T47D (cell line): Measurements from ENCODE around the gene PTPRD.

Source experiments
- DNase-seq, 2 experiments: peaks; one replicate each; pipeline versions ENCODE4 v3.0.0 to v3.0.0-alpha.2; 2011 to 2012; ENCODE audit warnings: low read depth in 1 of 2, low spot score in 1 of 2
- JUND ChIP-seq: IDR thresholded peaks from 2 replicates; pipeline ENCODE4 v1.6.1; 2012; ENCODE audit warnings: low read depth
- in situ Hi-C: cut with HindIII; loops from 2 replicates; pipeline ENCODE4 v1.10.0; 2016; ENCODE audit warnings: low sequenced_read_pairs, low pct_unique_long_range_greater_than_20kb

PTPRD gene

DNA sequence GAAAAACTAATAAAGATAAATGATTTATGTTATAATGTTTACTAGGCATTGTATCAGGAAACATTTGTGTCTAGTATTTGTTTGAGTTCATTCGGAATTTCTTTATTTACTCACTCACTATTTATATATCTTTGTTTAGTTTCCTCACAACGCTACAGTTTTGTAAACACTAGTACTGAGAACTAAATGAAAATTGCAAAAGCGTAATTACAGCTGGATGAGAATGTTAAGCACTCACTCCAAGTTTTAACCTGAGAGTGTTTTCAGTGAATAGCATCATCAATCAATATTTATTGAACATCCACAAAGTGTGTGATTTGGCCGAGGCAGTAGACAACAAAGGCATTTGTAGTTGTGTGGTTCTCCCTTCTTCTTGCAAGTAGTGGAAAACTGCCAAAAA, 1843.6 kb downstream of the PTPRD start:
- in situ Hi-C loops: no loop called here
- no peak for TF ChIP-seq JUND
- DNase-seq: no peak

DNA sequence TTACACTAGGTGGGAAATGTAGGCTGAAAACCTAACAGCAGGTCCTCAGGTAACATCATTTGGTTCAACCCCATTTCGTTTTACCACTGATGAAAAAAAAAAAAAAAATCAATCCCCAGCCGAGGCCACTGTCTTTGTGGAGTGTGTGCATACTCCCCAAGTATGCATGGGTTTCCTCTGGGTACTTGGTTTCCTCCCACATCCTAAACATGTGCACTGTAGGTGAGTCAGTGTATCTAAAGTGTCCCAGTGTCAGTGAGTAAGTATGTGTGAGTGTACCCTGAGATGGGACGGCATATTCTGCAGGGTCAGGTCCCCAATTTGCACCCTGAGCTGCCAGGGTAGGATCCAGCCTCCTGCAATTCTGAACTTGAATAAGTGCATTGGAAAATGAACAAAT, 1846.7 kb downstream of the PTPRD start:
- no peak for DNase-seq
- TF ChIP-seq JUND: no peak
- in situ Hi-C loops: no loop called here

DNA sequence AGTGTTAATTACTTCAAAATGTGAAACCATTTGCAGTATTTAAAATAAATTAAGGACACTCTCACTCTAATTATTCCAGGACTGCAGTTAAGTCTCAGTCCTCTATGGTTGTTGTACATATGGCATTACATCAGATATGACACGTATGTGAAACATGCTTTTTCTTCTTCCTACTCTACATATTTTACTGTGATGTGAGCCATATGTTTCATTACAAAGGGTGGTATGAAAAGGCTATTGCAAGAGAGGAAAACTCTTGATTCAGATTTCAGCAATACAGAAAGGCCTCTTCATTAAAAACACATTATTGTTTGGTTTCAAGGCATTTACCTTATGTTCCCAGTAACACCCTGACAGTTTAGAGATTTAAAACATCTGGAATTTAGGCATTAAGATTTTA, 1848.8 kb downstream of the PTPRD start:
- in situ Hi-C loops: no loop called here

DNA sequence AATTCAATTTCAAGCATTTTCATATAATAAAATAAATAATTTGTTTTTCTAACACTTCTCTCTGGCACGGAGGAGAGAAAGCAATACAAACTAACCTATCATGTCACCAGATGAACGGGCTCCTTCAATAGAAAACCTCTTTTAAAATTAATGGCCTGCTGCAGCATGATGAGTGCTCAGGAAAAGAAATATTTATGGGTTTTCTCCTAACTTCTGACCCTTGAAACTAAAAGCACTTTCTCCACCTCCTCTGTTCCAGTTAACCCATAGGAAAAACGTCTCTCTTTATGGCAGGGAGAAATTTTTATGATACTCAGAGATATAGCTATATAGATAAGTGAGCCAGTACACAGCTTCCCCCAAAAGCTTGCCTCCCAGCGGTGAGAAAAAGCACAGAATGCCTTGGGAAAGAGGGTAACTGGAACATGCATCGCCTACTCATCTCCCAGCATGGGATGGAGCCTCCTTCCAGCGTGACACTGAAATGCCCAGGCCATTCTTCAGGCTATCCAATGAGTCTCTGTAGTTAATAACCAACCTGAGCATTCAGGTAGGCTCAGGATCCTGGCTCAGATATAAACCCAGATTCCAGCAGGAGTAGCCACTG, 1850.2 kb downstream of the PTPRD start:
- DNase-seq: no peak
- no peak for TF ChIP-seq JUND
- in situ Hi-C loops: no loop called here

More for the DNA sequence above, 1848.8 kb downstream of the PTPRD start:
- TF ChIP-seq JUND: no peak
- DNase-seq: no peak

DNA sequence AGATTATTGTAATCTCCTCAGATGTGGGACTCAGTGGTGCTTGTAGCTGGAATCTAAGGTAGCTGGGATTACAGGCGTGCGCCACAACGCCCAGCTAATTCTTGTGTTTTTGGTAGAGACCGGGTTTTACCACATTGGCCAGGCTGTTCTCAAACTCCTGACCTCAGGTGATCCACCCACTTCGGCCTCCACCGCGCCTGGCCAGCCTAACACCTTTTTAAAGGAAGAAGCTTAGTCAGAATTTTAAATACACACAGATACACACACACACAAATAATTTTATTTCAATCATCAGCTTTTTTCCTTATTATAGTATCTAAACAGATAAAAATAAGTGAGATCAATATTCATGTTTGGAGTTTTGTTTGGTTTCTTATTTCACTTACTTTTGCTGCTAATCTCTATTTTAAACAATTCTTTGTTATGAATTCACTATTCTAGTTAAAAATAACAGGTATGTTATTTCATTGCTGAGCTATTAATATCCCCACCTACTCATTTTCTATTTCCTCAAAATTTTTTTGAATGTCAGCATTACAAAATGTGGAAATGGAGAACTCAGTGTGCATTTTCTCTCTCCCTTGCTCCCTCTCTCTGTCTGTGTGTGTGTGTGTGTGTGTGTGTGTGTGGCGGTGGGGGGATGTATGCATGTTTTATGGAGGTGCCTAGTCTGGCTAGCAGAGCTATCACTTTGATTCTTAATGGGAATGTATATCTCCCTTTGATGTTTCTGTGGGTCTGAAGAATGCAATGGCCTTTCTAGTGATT, 1852.6 kb downstream of the PTPRD start:
- in situ Hi-C loops: no loop called here
- TF ChIP-seq JUND: no peak
- no peak for DNase-seq

DNA sequence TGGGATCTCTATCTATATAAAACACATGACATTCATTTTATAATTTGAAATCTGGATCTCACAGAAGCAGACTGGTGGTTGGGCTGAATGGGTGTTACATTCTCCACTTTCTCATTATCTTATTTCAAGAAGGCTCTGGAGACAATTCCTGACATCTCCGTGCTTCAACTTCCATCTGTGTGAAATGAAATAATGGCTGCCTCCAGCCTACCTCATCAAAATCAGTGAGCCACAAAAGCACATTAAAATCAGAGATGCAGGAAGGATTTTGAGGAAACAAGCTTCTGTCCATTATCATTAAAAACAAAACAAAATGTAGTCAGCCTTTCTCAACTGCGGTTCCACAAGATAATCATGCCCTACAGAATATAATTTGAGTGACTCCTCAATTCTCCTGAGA, 1854.9 kb downstream of the PTPRD start:
- no peak for TF ChIP-seq JUND
- DNase-seq: no peak
- in situ Hi-C loops: no loop called here

DNA sequence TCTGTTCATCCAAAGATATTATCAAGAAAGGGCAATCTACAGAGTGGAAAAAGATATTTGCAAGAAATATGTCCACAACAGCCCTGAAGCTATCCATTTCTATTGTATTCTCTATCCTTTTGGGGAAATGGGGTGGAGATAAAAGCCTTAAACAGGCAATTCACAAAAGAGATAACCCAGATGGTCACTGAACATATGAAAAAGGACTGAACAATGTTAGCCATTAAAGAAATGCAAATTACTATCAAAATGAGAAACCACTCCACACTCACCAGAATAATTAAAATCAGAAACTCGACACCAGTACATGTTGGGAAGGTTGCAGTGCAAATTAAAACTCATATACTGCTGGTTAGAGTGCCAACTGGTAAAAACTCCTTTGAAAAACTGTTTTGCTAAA, 1858.1 kb downstream of the PTPRD start:
- in situ Hi-C loops: no loop called here
- no peak for TF ChIP-seq JUND
- no peak for DNase-seq

DNA sequence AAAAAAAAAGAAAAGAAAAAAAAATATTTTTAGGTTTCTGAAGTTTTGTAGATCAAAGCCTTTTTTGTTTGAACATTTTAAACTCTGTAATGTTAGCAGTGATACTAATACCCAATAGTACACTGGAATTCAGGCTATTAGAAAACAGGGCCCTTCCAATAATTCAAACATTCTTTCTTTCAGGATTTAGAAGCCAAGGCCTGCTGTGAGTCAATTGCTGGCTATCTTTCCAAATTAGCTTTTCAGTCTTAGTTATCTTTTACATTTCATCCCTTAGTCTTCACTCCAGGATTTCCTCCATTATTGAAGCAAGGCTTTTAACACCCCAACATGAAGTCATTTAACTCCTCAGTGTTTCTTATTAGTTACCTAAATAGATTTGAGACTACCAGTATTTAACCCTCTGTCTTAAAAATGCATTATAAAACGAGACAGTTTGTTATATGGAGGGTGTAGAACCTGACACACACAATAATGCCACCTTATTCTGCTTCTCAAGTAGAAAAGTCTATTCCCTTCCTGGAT, 1861.3 kb downstream of the PTPRD start:
- no peak for TF ChIP-seq JUND
- no peak for DNase-seq
- in situ Hi-C loops: no loop called here

DNA sequence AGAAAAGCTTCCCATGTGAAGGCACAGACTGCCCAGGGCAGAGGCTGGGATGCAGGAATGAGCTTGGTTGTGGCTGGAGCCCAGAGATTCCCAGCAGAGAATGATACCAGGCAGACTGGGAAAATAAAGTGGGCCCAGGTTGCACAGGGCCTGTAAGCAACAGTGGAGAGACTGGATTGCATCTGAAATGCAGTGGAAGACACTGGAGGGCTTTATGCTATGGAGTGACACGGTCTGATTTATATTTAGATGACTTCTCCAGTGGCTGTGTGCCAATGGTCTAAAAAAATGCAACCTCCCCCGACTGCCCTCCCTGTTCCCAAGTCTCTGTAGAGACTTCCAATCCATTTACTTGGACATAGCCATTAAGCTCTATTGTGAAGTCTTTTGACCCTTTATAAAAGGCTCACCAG, 1862.2 kb downstream of the PTPRD start:
- no peak for DNase-seq
- in situ Hi-C loops: no loop called here
- TF ChIP-seq JUND: no peak

DNA sequence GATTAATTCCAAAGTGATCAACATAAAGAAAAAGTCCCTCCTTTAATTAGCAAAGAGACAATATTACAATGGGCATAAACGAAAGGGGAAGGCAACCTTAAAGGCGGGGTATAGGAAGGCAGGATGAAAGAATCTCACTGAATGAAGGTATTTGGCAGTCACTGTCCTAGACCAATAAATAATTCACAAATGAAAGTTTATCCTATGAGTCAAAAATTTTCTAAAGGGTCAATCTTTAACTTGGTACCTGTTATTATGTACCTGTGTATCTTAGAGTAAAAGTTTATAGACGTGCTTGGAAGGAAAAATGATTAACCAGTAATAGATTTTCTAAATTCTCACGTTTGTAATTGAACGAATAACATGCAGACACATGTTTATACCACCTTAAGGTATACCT, 1867.5 kb downstream of the PTPRD start:
- in situ Hi-C loops: no loop called here
- no peak for TF ChIP-seq JUND
- DNase-seq: no peak

DNA sequence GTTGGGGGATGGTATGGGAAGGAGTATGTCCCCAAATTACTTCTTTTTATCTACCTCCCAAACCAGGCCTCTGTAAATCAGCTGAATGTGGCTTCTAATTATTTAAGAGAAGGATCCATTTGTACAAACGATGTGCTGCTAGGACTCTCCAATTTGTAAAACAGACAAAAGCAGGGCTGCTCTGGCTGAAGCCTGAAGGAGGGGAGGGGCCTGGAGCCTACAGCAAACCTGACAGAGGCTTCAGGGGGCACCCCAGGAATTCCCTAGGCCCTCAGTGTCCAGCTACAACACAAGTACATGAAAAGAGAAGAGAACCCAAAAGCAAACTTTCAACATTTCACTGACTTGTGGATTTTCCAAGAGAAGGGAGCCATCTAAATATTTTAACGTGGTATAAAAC, 1873.9 kb downstream of the PTPRD start:
- in situ Hi-C loops: no loop called here
- no peak for TF ChIP-seq JUND

DNA sequence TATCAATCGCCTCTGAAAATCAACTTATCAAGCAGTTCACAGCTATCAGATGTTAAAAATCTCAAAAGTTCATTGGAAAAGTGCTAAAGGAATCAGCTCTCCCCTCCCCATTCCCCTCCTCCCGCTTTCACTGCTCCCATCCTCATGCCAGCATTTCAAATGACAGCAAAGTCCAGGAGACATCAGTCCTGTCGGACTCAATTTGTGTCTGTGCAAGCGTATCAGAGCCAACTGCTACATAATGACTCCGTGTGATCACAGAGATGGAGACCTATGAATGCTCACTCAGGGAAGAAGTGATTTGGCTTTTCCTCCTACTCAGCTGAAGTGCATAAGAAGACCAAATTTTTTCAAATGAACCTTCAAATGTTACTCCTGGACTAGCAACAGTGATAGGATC, 1876.0 kb downstream of the PTPRD start:
- in situ Hi-C loops: no loop called here
- no peak for DNase-seq
- TF ChIP-seq JUND: no peak

More for the DNA sequence above, 1873.9 kb downstream of the PTPRD start:
- no peak for DNase-seq

DNA sequence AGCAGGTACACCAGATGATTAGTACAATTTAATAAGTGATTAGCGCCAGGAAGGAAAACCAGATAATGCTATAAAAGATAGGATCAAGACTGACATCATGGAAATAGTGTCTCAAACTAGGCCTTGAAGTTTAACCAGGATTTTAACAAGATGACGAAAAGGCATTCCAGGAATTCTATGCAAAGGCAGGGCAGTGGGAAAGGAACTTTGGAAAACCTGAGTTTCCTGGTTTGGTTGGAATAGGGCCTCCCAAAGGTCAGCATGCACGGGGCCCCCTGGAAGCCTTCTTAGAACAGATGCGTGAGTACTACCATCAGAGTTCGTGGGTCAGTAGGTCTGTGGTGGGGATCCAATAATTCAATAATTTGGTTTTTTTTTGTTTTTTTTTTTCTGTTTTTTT, 1878.0 kb downstream of the PTPRD start:
- DNase-seq: no peak
- in situ Hi-C loops: no loop called here
- no peak for TF ChIP-seq JUND
